GM12875 (cell line): Measurements from ENCODE around the gene KCNF1.

ENCODE experiments used
- H3K4me3 ChIP-seq: one replicate; pipeline ENCODE4 v1.5.1; 2011; ENCODE audit warnings: low read depth, low read length, control low read depth
- TF ChIP-seq, protein P1 (sequence below): IDR thresholded peaks from 2 replicates; pipeline ENCODE4 v1.5.1; 2011; ENCODE audit warnings: low read depth, mild to moderate bottlenecking, control low read depth, inconsistent platforms, low read length, moderate library complexity, borderline replicate concordance; ENCODE audit not compliant: insufficient read depth

KCNF1 gene

DNA sequence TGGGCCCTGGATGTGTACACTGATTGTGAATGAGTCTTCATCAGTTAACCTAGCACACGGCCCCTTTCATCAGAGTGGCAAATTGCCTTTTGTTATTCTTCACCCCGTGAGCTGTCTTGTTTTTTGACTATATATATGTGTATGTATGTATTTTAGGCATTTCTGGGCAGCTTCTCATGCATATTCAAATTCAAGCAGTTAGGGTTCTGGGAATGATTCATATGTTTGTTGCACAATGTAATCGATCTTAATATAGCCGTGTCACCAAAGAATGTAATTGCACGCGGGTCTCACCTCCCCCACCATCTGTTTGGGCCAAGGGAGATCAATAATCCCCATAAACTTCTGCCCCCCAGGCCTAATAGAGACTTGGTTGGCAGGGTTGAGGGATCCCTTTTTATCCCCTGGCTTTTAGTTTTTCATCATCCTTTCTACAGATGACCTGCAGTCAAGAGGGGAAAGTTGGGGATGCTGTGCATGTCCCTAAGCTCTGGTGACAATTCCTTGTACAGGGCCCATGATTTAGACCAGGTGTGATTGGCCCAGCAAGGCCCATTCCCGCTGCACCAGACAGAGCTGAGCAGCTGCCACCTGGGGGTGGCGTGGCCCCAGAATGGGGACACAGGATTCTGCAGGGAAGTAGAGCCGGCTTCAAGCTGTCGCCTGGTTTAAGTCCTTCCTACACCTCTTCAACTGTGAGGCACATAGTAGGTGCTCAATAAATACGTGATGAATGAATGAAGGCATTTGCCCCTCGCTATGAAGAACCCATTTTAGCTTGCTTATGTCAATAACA, 19.2 kb downstream of the KCNF1 start:
- TF ChIP-seq, protein P1, sequence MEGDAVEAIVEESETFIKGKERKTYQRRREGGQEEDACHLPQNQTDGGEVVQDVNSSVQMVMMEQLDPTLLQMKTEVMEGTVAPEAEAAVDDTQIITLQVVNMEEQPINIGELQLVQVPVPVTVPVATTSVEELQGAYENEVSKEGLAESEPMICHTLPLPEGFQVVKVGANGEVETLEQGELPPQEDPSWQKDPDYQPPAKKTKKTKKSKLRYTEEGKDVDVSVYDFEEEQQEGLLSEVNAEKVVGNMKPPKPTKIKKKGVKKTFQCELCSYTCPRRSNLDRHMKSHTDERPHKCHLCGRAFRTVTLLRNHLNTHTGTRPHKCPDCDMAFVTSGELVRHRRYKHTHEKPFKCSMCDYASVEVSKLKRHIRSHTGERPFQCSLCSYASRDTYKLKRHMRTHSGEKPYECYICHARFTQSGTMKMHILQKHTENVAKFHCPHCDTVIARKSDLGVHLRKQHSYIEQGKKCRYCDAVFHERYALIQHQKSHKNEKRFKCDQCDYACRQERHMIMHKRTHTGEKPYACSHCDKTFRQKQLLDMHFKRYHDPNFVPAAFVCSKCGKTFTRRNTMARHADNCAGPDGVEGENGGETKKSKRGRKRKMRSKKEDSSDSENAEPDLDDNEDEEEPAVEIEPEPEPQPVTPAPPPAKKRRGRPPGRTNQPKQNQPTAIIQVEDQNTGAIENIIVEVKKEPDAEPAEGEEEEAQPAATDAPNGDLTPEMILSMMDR, result no peak
- H3K4me3 ChIP-seq, result no peak overlapping the region

DNA sequence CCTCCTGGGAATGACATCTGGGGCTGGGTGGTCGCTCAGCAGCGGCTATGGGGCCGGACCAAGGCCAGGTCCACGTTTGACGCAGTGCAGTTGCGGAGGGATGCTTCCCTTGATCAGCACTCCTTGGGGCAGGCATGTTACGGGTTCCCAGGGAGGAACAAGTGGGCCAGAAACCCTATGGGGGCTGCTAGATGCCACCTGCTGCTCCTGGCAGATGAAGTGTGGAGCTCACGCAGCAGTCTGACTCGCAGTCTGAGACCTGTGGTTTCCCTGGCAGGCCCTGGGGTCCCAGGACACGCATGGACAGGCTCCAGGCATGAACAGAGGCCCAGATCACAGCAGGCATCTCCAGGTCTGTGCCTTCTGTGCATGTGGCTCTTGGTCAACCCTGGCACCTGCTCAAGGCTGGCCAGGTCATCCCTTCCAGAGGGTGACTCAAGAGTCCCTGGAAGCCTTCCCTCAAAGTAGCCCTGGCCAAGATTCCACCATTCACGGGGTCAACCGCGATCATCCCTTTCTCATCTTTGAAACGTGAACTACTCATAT, 20.0 kb downstream of the KCNF1 start:
- H3K4me3 ChIP-seq, result no peak overlapping the region
- TF ChIP-seq, protein P1, result no peak

DNA sequence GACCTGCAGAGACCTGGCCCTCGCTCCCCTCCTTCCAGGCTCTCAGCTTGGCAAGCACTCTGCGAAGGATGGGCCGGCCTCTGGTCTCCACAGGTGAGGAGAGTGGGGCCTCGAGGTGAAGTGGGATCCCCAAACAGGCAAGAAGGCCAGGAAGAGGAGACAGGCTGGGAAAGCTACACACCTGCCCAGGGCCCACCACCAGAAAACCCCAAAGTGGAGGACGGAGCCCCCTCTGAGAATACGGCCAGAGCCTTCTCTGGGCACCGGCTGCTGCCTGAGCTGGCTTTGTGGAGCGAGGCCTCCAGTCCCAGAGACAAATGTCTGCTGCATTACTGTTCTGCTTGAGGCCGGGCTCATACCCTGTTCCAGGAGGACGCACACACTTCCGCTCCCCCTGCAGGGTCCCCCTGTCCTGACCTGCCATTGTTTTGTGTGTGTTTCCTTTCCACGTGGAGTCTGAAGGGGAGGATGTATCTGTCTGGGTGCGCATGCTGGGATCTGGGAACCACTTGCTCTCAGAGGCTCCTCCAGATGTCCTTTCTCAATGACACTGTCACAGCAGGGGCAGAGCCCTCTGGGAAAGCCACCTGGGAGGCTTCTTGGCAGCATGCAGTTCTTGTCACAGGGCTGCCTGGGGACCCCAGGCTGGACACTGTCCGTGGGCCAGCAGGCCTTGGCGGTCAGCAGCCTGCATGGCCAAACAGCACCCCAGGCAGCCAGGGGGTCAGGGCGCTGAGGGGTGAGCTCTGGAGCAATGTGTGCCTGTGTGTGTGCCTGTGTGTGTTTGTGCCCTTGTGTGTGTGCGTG, 20.8 kb downstream of the KCNF1 start:
- no peak overlapping the region for H3K4me3 ChIP-seq
- TF ChIP-seq, protein P1, result no peak

DNA sequence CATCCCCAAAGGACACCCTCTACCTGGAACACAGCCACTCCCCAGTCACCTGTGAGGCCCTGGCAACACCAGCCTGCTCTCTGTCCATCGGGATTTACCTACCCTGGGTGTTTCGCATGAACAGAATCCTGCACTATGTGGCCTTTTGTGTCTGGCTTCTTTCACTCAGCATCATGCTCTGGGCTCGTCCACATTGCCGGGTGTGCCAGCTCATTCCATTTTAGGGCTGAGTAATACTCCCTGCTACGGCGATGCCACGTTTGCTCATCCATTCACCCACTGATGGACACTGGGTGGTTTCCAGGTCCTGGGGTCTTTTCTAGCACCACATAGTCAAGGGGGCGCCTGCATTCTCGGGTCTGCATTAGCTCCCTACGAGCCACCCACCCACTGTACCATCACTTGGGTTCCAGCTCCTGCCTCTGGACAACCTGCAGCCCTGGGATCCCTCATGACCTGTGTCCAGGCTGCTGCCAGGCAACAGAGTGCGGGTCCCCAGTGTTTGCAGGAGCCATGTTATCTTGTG, 22.0 kb downstream of the KCNF1 start:
- TF ChIP-seq, protein P1, result no peak
- H3K4me3 ChIP-seq, result no peak overlapping the region

DNA sequence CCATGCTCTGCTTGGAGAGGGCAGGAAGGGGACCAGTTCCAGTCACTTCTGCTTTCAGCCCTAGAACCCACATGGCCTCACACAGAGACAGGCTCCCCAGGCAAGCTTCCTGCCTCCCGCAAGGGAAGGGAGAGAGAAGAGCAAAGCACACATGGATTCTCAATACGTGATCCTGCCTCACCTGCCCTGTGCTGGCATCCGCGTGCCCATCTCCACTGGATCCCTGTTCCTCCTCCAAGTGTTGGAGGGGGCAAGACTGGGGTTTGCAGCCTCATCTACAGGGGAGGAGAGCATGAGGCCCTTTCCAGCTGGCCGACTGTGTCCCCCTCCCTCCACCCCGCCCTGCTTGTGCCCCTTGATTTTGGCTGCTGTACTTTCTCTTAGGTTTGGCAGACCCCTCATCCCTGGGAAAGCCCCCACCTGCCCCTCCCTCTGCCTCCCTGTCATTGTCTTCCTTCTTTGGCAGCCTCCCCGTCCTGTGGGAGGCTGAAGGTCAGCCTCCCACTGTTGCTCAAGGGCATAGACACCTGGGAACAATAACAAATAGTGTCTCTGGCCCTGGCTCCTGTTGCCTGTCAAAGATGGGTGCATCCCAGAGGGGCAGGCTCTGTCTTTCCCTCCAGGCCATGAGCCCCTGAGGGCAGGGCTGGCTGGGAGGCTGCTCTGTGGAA, 22.7 kb downstream of the KCNF1 start:
- TF ChIP-seq, protein P1, result no peak
- H3K4me3 ChIP-seq, result no peak overlapping the region

DNA sequence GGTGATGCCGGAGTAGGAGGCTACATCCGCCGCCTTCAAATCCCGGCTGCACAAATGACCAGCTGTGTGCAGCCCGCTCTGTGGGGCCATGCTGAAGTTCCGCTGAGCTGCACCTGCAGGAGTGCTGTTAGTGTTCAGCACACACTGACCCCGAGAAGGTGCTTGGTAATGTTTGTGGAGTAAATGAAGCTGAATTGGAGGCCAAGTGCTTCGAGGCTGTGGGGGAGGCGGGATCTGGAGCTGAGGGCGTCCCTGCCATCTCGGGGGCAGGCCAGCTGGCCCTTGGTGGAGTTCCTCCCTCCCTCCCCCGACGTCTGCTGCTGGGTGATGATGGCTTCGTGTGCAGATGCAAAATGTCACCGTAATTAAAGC, 23.2 kb downstream of the KCNF1 start:
- TF ChIP-seq, protein P1, result no peak

More for the DNA sequence above, 23.2 kb downstream of the KCNF1 start:
- no peak overlapping the region for H3K4me3 ChIP-seq
